Islet precursor cell (in vitro differentiated cells): ENCODE data around the gene CCZ1B.
A peak's percentile ranks its signal among the peaks of the same experiment; 100 is the strongest.
"Not testable (repeated sequence)": the region's sequence is repeated elsewhere in the genome, so short reads cannot be mapped to it uniquely, and the experiment has no call there.

ENCODE experiments used
- DNase-seq: peaks from one replicate; pipeline ENCODE4 v3.0.0-alpha.2; 2018

The CCZ1B gene

GRCh38 chr7:6830026-6830425, 4.0 kb upstream of the CCZ1B start:
- DNase-seq = not testable (repeated sequence)

- not testable (repeated sequence) for DNase-seq
Measured at GRCh38 chr7:6829616-6830015, 3.5 kb upstream of the CCZ1B start.

- not testable (repeated sequence) for DNase-seq
Measured at GRCh38 chr7:6827180-6827579, 1.1 kb upstream of the CCZ1B start.

- DNase-seq = not testable (repeated sequence)
Measured at GRCh38 chr7:6825236-6826125, 594 bp downstream of the CCZ1B start.

- DNase-seq = not testable (repeated sequence)
Measured at GRCh38 chr7:6821622-6822021, 4.5 kb downstream of the CCZ1B start.

GRCh38 chr7:6815470-6815869, 10.6 kb downstream of the CCZ1B start:
- not testable (repeated sequence) for DNase-seq

- DNase-seq = peak; percentile 16
Measured at GRCh38 chr7:6813011-6813410, 13.1 kb downstream of the CCZ1B start.

GRCh38 chr7:6807959-6808358, 18.1 kb downstream of the CCZ1B start:
- DNase-seq = not testable (repeated sequence)

GRCh38 chr7:6807393-6807918, 18.6 kb downstream of the CCZ1B start:
- DNase-seq = not testable (repeated sequence)

GRCh38 chr7:6800331-6800730, 25.7 kb downstream of the CCZ1B start:
- DNase-seq = not testable (repeated sequence)

GRCh38 chr7:6799887-6800286, 26.2 kb downstream of the CCZ1B start:
- DNase-seq = not testable (repeated sequence)

GRCh38 chr7:6798047-6798446, 28.0 kb downstream of the CCZ1B start:
- not testable (repeated sequence) for DNase-seq

GRCh38 chr7:6797218-6797617, 28.9 kb downstream of the CCZ1B start:
- DNase-seq = not testable (repeated sequence)

- not testable (repeated sequence) for DNase-seq
Measured at GRCh38 chr7:6794276-6794675, 31.8 kb downstream of the CCZ1B start.

GRCh38 chr7:6792113-6792872, 33.8 kb downstream of the CCZ1B start:
- peak; percentile 22 for DNase-seq

GRCh38 chr7:6789353-6789752, 36.7 kb downstream of the CCZ1B start:
- not testable (repeated sequence) for DNase-seq

- not testable (repeated sequence) for DNase-seq
Measured at GRCh38 chr7:6781581-6781980, 44.5 kb downstream of the CCZ1B start.

- DNase-seq = not testable (repeated sequence)
Measured at GRCh38 chr7:6761186-6761585, 64.9 kb downstream of the CCZ1B start.

GRCh38 chr7:6753964-6754363, 72.1 kb downstream of the CCZ1B start, which contains the start of gene RSPH10B2:
RSPH10B2 (plus strand) TSS chr7:6754103; CDS start chr7:6757678, 3,575 bp downstream.
- DNase-seq = not testable (repeated sequence)

- not testable (repeated sequence) for DNase-seq
Measured at GRCh38 chr7:6750173-6750572, 75.9 kb downstream of the CCZ1B start.

- DNase-seq = not testable (repeated sequence)
Measured at GRCh38 chr7:6749335-6749734, 76.7 kb downstream of the CCZ1B start.
